NCI-H128 (cell line): Measurements from ENCODE around the gene PDE9A.
"Not testable (repeated sequence)": the region's sequence is repeated elsewhere in the genome, so short reads cannot be mapped to it uniquely, and the experiment has no call there.

ENCODE experiments used
- DNase-seq: peaks from one replicate; lab custom pipeline; 2025; ENCODE audit not compliant: unreplicated experiment; lab: John Stamatoyannopoulos, UW

The PDE9A gene

GRCh38 chr21:42704861-42705260 lies 51.4 kb downstream of the PDE9A start:
- no peak for DNase-seq

- DNase-seq, result no peak
Observed at GRCh38 chr21:42705346-42705745, 51.9 kb downstream of the PDE9A start.

- DNase-seq, result no peak
Observed at GRCh38 chr21:42705746-42706374, 52.4 kb downstream of the PDE9A start.

- DNase-seq, result no peak
Observed at GRCh38 chr21:42706765-42707164, 53.3 kb downstream of the PDE9A start.

GRCh38 chr21:42707207-42707830 lies 53.9 kb downstream of the PDE9A start:
- no peak for DNase-seq

- no peak for DNase-seq
Observed at GRCh38 chr21:42708107-42708506, 54.7 kb downstream of the PDE9A start.

GRCh38 chr21:42708916-42709315 lies 55.5 kb downstream of the PDE9A start:
- not testable (repeated sequence) for DNase-seq

- no peak for DNase-seq
Observed at GRCh38 chr21:42711667-42712066, 58.2 kb downstream of the PDE9A start.

- not testable (repeated sequence) for DNase-seq
Observed at GRCh38 chr21:42715427-42715826, 62.0 kb downstream of the PDE9A start.

GRCh38 chr21:42716074-42716473 lies 62.7 kb downstream of the PDE9A start:
- no peak for DNase-seq

GRCh38 chr21:42720484-42720883 lies 67.1 kb downstream of the PDE9A start:
- not testable (repeated sequence) for DNase-seq

GRCh38 chr21:42721341-42721824 lies 68.0 kb downstream of the PDE9A start:
- no peak for DNase-seq

GRCh38 chr21:42722153-42722552 lies 68.7 kb downstream of the PDE9A start:
- DNase-seq, result no peak

GRCh38 chr21:42722808-42723473 lies 69.5 kb downstream of the PDE9A start:
- no peak for DNase-seq

- no peak for DNase-seq
Observed at GRCh38 chr21:42724226-42724920, 71.0 kb downstream of the PDE9A start.

GRCh38 chr21:42725416-42725930 lies 72.1 kb downstream of the PDE9A start:
- no peak for DNase-seq

- DNase-seq, result no peak
Observed at GRCh38 chr21:42731264-42732032, 78.0 kb downstream of the PDE9A start.

GRCh38 chr21:42732033-42732410 lies 78.6 kb downstream of the PDE9A start:
- DNase-seq, result no peak

- no peak for DNase-seq
Observed at GRCh38 chr21:42733037-42733627, 79.7 kb downstream of the PDE9A start.

- no peak for DNase-seq
Observed at GRCh38 chr21:42733874-42734273, 80.5 kb downstream of the PDE9A start.
